HL-60/S4 treated with retinoic acid at 250 ng/mL for 4 days and 3 days (cell line): Measurements from ENCODE around the gene MMP14.

Experiments
- in situ Hi-C: fragments of 300-500 bp; cut with MboI; formaldehyde crosslinking; loops from 2 replicates; pipeline ENCODE4 v1.7.0; 2022; ENCODE audit warnings: low sequenced_read_pairs

Gene MMP14

GRCh38 chr14:22841769-22842168, 5.4 kb downstream of the MMP14 start:
- in situ Hi-C loops = no loop called here

DNA sequence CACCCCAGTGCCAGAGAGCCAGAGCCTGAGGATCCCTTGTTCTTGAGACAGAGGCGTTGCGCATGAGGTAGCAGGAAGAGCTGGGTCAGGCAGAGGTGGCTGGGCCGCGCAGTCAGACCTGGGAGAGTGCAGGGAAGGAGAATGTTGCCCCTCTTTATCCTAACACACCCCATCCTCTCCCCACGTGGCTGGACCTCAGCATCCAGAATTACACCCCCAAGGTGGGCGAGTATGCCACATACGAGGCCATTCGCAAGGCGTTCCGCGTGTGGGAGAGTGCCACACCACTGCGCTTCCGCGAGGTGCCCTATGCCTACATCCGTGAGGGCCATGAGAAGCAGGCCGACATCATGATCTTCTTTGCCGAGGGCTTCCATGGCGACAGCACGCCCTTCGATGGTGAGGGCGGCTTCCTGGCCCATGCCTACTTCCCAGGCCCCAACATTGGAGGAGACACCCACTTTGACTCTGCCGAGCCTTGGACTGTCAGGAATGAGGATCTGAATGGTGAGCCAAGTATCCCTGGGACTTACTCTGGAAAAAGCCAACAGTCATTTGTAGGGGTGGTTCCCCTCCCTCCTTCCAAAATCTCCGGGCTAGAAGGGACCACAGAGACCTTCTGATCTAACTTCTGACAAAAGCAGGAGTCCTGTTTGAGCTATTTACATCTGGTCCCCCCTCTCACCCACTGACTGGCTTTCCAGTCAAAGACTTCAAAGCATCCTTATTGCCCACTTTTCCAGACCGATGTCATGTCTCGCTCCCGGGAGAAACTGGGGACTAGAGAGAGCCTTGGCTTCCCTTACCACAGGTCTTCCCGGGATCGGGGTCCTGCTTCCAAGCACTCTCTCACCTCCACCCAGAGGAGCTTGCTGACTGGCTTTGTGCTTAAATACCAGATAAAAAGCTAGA, 6.1 kb downstream of the MMP14 start:
- in situ Hi-C loops = no loop called here

GRCh38 chr14:22843123-22843925, 6.9 kb downstream of the MMP14 start:
- in situ Hi-C loops = no loop called here

DNA sequence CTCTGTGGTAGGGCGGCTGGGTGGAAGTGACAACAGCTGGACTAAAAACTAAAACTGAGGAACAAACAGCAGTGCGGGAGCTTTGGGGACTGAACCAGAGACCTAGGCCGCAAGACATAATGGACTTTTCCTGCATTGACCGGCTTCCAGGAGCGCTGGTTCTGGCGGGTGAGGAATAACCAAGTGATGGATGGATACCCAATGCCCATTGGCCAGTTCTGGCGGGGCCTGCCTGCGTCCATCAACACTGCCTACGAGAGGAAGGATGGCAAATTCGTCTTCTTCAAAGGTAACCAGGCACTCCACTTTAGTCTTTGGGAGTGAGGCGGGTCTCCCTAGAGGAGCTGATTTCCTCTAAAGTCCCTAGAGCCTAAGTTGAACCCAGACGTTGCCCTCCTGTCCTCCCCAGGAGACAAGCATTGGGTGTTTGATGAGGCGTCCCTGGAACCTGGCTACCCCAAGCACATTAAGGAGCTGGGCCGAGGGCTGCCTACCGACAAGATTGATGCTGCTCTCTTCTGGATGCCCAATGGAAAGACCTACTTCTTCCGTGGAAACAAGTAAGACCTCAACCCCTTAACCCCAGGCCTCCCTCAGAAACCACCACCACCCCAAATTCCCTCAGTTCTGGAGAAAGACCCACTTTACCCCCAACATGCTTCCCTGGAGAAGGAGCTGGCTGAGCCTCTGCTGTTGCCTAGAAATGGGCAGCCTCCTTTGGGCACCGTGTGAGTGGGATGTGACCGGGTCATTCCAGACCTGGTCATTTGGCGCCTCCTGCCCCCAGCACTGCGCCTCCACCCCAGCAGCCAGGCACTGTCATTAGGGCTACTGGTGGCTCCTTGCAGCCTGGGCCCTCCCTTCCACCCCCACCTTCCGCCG, 8.1 kb downstream of the MMP14 start:
- in situ Hi-C loops = no loop called here

DNA sequence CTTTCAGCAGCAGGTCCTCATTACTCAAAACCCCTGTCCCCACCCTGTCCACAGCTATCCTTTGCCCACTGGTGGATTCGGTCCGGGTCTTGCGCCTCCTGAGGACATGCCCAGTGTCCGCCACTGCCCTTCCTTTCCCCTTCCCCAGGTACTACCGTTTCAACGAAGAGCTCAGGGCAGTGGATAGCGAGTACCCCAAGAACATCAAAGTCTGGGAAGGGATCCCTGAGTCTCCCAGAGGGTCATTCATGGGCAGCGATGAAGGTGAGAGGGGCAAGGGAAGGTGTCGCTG, 8.7 kb downstream of the MMP14 start:
- in situ Hi-C loops = no loop called here

DNA sequence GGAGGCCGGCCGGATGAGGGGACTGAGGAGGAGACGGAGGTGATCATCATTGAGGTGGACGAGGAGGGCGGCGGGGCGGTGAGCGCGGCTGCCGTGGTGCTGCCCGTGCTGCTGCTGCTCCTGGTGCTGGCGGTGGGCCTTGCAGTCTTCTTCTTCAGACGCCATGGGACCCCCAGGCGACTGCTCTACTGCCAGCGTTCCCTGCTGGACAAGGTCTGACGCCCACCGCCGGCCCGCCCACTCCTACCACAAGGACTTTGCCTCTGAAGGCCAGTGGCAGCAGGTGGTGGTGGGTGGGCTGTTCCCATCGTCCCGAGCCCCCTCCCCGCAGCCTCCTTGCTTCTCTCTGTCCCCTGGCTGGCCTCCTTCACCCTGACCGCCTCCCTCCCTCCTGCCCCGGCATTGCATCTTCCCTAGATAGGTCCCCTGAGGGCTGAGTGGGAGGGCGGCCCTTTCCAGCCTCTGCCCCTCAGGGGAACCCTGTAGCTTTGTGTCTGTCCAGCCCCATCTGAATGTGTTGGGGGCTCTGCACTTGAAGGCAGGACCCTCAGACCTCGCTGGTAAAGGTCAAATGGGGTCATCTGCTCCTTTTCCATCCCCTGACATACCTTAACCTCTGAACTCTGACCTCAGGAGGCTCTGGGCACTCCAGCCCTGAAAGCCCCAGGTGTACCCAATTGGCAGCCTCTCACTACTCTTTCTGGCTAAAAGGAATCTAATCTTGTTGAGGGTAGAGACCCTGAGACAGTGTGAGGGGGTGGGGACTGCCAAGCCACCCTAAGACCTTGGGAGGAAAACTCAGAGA, 9.6 kb downstream of the MMP14 start:
- in situ Hi-C loops = no loop called here

DNA sequence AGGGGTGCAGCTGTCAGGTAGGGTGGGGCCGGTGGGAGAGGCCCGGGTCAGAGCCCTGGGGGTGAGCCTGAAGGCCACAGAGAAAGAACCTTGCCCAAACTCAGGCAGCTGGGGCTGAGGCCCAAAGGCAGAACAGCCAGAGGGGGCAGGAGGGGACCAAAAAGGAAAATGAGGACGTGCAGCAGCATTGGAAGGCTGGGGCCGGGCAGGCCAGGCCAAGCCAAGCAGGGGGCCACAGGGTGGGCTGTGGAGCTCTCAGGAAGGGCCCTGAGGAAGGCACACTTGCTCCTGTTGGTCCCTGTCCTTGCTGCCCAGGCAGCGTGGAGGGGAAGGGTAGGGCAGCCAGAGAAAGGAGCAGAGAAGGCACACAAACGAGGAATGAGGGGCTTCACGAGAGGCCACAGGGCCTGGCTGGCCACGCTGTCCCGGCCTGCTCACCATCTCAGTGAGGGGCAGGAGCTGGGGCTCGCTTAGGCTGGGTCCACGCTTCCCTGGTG, 10.5 kb downstream of the MMP14 start:
- in situ Hi-C loops = no loop called here

DNA sequence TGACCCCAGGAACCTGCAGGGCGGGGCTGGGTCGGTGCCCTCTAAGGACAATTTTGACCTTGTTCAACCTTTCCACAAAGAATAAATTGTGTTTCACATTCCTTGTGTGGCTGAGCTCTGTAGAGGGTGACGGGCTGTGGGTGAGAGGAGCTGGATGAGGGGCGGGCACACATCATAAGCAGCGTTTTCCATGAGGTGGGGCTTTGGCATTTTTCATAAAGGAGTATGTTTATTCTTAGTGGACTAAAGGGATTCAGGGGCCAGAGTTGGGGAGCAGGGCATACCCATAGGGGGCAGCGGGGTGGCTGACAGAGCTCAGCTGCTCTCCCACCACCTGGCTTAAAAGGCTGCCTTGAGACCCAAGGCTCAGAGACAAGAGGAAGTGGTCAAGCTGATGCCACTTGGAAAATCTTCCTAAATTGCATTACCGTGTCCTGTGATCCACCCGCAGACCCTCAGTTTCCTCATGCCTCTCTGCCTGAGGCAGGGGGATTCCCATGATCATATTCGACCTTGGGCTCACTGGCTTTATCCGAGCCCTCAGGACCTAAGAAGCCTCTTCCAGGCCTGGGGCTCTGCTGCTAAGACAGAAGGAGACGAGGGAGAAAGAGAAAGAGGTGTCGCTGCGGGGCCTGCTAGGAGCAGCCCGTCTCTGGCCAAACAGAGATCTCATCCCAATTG, 11.4 kb downstream of the MMP14 start:
- in situ Hi-C loops = no loop called here

GRCh38 chr14:22848351-22849164, 12.2 kb downstream of the MMP14 start:
- in situ Hi-C loops = no loop called here

GRCh38 chr14:22849212-22849819, 12.9 kb downstream of the MMP14 start:
- in situ Hi-C loops = no loop called here

- in situ Hi-C loops = loop anchor here (25.0 kb wide), 1 partner anchor 289 kb away; no protein-coding TSS in a partner anchor
These were observed 14.8 kb downstream of the MMP14 start for GRCh38 chr14:22850944-22851764.

DNA sequence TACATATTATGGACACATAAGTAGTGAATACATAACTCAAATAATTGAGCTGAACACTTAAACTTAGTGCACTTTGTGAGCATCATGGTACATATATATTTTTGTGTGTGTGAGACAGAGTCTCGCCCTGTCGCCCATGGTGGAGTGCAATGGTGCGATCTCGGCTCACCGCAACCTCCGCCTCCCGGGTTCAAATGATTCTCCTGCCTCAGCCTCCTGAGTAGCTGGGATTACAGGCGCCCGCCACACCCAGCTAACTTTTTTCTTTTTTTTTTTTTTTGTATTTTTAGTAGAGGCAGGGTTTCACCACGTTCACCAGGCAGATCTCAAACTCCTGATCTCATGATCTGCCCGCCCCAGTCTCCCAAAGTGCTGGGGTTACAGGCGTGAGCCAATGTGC, 15.8 kb downstream of the MMP14 start:
- in situ Hi-C loops = loop anchor here (25.0 kb wide), 1 partner anchor 290 kb away; no protein-coding TSS in a partner anchor

DNA sequence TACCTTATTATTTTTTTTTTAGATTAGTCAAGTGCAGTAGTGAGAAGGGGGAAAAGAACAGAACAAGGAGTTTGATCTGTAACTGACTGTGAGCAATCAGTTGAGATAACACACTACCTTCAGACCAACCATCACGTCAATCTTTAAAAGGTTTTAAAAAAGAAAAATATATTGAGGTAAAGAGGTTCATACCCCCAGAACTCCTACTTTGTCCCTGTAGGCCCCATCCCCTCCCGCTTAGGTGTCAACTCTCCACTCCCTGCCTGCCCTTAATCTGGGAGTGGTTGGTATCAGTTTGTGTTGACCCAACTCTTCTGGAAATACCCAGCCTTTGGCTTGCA, 16.2 kb downstream of the MMP14 start:
- in situ Hi-C loops = loop anchor here (25.0 kb wide), 1 partner anchor 290 kb away; no protein-coding TSS in a partner anchor

DNA sequence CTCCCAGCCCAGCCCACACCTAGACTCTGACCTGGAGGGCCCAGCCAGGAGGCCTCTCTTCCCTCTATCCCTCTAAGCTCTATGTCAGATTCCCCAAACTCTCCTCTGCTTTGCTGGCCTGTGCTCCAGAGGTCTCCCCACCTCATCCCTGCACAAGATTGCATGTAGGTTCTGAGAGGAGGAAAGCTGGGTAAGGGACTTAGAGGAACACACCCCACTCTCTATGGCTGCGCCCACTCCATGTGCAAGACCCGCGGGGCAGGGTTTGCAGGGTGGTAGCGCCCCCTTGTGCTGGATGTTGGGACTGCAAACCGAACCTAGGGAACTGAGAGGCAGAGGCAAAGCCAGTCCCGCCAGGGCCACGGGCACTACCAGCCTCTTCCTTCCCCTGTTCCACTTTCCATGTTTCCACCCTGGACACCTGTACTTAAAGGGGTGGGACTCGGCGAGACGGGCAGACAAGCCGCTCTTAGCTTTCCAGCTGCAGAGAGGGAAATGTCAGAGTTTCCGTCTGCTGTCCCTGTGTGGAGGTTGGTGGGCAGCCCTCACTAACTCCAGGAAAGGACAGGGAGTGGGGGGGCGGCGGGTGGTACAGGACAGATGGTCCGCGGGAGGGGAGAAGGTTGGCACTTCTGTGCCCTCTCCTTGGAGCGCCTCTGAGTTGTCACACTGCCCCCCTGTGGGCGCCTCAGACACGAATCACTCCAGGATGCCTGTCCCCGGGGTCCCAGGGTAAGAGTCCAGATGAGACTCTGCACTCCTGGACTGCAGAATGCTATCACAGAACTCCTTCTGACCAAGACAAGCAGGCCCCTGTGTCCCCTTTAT, 16.8 kb downstream of the MMP14 start:
- in situ Hi-C loops = loop anchor here (25.0 kb wide), 1 partner anchor 291 kb away; no protein-coding TSS in a partner anchor

DNA sequence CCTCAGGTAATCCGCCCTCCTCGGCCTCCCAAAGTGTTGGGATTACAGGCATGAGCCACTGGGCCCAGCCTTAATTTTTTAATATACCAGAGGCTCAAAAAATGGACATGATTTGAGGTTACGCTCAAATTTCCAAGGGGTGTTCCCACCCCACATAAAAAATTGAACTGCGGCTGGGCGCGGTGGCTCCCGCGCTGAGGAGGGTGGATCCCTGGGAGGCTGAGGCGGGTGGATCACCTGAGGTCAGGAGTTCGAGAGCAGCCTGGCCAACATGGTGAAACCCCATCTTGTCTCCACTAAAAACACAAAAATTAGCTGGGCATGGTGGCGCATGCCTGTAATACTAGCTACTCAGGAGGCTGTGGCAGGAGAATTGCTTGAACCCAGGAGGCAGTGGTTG, 17.9 kb downstream of the MMP14 start:
- in situ Hi-C loops = loop anchor here (25.0 kb wide), 1 partner anchor 292 kb away; no protein-coding TSS in a partner anchor

GRCh38 chr14:22854963-22855724, 18.8 kb downstream of the MMP14 start:
- in situ Hi-C loops = loop anchor here (25.0 kb wide), 1 partner anchor 293 kb away; no protein-coding TSS in a partner anchor
